Measurements from ENCODE around the gene ARHGEF4.

Gene ARHGEF4

GRCh38 chr2:130928385-130928784 is 91.7 kb downstream of the ARHGEF4 start:
- no peak for DNase-seq (ENCODE audit: extremely low spot score)
- POLR2A ChIA-PET, result no interaction called here
- TF ChIP-seq CTCF (IDR thresholded peaks at IDR 0.05; ENCODE audit: control extremely low read depth, extremely low read depth, low read depth, missing control alignments), result no peak
- CTCF ChIA-PET, result interaction anchor here (1.1 to 3.2 kb wide), 2 partner anchors 8 to 131 kb away, joined by 3 to 14 read pairs; no protein-coding TSS in a partner anchor

GRCh38 chr2:130930740-130931659 is 94.3 kb downstream of the ARHGEF4 start:
- POLR2A ChIA-PET, result no interaction called here
- CTCF ChIA-PET, result no interaction called here
- no peak for DNase-seq (ENCODE audit: extremely low spot score)
- no peak for TF ChIP-seq CTCF (IDR thresholded peaks at IDR 0.05; ENCODE audit: control extremely low read depth, extremely low read depth, low read depth, missing control alignments)

GRCh38 chr2:130933501-130933900 is 96.8 kb downstream of the ARHGEF4 start:
- CTCF ChIA-PET, result interaction anchor here (1.3 kb wide), 1 partner anchor 13 kb away, joined by 4 read pairs; no protein-coding TSS in a partner anchor
- POLR2A ChIA-PET, result no interaction called here

GRCh38 chr2:130936451-130936850 is 99.7 kb downstream of the ARHGEF4 start:
- ChIA-PET CTCF (interaction anchor here (0.8 to 1.0 kb wide), 3 partner anchors 12 to 17 kb away, joined by 3 read pairs; no protein-coding TSS in a partner anchor), POLR2A (no interaction called here)
- no peak for TF ChIP-seq CTCF (IDR thresholded peaks at IDR 0.05; ENCODE audit: control extremely low read depth, extremely low read depth, low read depth, missing control alignments)
- no peak for DNase-seq (ENCODE audit: extremely low spot score)

More at GRCh38 chr2:130933501-130933900, 96.8 kb downstream of the ARHGEF4 start:
- TF ChIP-seq CTCF (IDR thresholded peaks at IDR 0.05; ENCODE audit: control extremely low read depth, extremely low read depth, low read depth, missing control alignments), result no peak
- no peak for DNase-seq (ENCODE audit: extremely low spot score)

GRCh38 chr2:130947967-130948366 is 111.3 kb downstream of the ARHGEF4 start:
- ChIA-PET CTCF (interaction anchor here (1.4 kb wide), 1 partner anchor 12 kb away, joined by 3 read pairs; no protein-coding TSS in a partner anchor), POLR2A (no interaction called here)
- no peak for TF ChIP-seq CTCF (IDR thresholded peaks at IDR 0.05; ENCODE audit: control extremely low read depth, extremely low read depth, low read depth, missing control alignments)
- no peak for DNase-seq (ENCODE audit: extremely low spot score)

- DNase-seq (ENCODE audit: extremely low spot score), result no peak
- POLR2A ChIA-PET, result no interaction called here
- no peak for TF ChIP-seq CTCF (IDR thresholded peaks at IDR 0.05; ENCODE audit: control extremely low read depth, extremely low read depth, low read depth, missing control alignments)
- CTCF ChIA-PET, result interaction anchor here (1.5 kb wide), 1 partner anchor 153 kb away, joined by 3 read pairs; no protein-coding TSS in a partner anchor
Observed at GRCh38 chr2:130949954-130950353, 113.2 kb downstream of the ARHGEF4 start.
